ENCODE results near the gene RAB3A. TPM values are rescaled to one million over a fixed set of nuclear protein-coding genes. Genes with fewer than 3 reads are reported as not detected.
"Not testable (repeated sequence)": the region's sequence is repeated elsewhere in the genome, so short reads cannot be mapped to it uniquely, and the experiment has no call there.

The RAB3A gene
- total RNA-seq, 4 donors from 2014 or later: 0.91 to 2.7 (median 2.1) TPM

DNA sequence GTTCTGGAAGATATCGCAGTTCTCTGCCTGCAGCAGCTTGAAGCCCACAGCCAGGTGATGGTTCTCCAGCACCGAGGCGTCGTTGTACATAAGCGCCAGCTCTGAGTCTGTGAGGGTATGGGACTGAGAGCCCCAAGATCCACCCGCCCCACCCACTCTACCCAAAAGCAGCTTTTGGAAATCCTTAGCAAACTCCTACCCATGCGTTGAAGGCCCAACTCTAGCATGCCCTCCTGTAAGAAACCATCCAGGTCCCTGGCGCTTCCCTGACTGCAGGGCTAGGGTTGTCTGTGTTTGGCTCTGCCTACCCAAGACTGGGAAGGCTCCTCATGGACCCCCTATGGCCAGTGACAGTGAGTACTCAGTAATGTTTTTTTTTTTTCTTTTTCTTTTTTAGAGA is 12.9 kb upstream of the RAB3A start:
- DNase-seq (ENCODE audit: low spot score in 2 of 2): no peak
- intact Hi-C loops (cut with DNase I; ENCODE audit: low total_unique reads): no loop called here
- TF ChIP-seq, protein P1, sequence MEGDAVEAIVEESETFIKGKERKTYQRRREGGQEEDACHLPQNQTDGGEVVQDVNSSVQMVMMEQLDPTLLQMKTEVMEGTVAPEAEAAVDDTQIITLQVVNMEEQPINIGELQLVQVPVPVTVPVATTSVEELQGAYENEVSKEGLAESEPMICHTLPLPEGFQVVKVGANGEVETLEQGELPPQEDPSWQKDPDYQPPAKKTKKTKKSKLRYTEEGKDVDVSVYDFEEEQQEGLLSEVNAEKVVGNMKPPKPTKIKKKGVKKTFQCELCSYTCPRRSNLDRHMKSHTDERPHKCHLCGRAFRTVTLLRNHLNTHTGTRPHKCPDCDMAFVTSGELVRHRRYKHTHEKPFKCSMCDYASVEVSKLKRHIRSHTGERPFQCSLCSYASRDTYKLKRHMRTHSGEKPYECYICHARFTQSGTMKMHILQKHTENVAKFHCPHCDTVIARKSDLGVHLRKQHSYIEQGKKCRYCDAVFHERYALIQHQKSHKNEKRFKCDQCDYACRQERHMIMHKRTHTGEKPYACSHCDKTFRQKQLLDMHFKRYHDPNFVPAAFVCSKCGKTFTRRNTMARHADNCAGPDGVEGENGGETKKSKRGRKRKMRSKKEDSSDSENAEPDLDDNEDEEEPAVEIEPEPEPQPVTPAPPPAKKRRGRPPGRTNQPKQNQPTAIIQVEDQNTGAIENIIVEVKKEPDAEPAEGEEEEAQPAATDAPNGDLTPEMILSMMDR (IDR thresholded peaks at IDR 0.05): no peak
- TF ChIP-seq POLR2A (IDR thresholded peaks at IDR 0.05): no peak
- WGBS, 2 donors: 92 to 99% methylated on average over 8 of the region's 8 CpGs
- H3K4me3 ChIP-seq (ENCODE audit: low read depth, poor library complexity, severe bottlenecking): no peak overlapping the region

DNA sequence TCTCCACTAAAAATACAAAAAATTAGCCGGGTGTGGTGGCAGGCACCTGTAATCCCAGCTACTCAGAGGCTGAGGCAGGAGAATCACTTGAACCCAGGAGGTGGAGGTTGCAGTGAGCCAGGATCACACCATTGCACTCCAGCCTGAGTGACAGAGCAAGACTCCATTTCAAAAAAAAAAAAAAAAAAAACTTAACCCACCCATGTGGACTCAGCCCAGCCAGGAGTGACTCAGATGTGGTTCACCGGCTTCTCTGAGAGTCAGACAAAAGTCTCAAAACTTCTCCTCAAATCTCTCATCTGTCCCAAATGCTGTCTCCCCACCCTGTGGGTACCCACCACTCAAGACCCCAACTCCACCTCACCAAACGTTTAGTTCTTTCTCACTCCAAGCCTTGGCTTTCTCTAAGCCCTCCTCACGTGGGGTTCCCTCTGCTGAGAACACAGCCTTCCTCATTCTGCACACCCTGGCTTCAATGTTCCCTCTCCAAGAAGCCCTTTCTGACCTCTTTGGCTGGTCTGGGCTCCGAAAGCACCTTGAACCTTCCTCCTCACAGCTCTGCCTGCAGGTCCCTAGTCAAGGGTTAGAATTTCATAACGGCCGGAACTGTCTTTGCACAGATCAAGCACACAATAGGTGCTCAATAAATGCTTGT is 11.1 kb upstream of the RAB3A start:
- TF ChIP-seq POLR2A (IDR thresholded peaks at IDR 0.05): no peak
- TF ChIP-seq, protein P1 (IDR thresholded peaks at IDR 0.05): no peak
- WGBS, 2 donors: 57% methylated on average over 7 of the region's 7 CpGs
- no peak overlapping the region for H3K4me3 ChIP-seq (ENCODE audit: low read depth, poor library complexity, severe bottlenecking)
- intact Hi-C loops (cut with DNase I; ENCODE audit: low total_unique reads): loop anchor here (5.0 kb wide), 1 partner anchor 37 kb away; no protein-coding TSS in a partner anchor
- no peak for DNase-seq (ENCODE audit: low spot score in 2 of 2)

DNA sequence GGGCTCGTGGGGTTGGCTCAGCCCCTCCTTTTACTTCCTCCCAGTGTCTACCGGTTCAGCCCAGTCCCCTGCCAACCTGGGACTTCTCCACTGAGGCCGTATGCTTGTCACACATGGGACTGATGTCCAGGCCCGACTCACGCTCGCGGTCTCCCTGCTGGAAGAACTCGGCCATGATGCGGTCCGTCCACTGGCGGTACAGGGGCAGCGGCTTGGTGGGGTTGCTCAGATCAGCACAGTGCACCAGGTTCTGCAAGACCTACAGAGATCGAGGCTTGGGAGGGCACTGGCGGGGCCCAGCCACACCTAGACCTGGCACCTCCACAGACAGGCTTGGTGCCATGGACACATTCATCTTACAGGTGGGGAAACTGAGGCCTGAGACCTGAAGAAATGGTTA is 7.8 kb upstream of the RAB3A start:
- 77% methylated on average over 14 of the region's 14 CpGs for WGBS, 2 donors
- intact Hi-C loops (cut with DNase I; ENCODE audit: low total_unique reads): loop anchor here (5.0 kb wide), 1 partner anchor 41 kb away; no protein-coding TSS in a partner anchor
- no peak overlapping the region for H3K4me3 ChIP-seq (ENCODE audit: low read depth, poor library complexity, severe bottlenecking)
- no peak for TF ChIP-seq POLR2A (IDR thresholded peaks at IDR 0.05)
- TF ChIP-seq, protein P1 (IDR thresholded peaks at IDR 0.05): no peak
- no peak for DNase-seq (ENCODE audit: low spot score in 2 of 2)

DNA sequence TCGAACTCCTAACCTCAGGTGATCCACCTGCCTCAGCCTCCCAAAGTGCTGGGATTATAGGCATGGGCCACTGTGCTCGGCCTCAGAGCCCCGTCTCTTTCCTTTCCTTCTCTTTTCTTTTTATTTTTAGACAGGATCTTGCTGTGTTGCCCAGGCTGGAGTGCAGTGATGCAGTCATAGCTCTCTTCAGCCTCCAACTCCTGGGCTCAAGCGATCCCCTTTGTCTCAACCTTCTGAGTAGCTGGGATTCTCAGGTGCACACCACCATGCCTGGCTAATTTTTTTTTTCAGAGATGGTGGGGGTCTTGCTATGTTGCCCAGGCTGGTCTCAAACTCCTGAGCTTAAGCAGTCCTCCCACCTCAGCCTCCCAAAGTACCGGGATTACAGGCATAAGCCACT is 6.1 kb upstream of the RAB3A start:
- 82 to 84% methylated on average over 5 of the region's 5 CpGs for WGBS, 2 donors
- intact Hi-C loops (cut with DNase I; ENCODE audit: low total_unique reads): loop anchor here (5.0 kb wide), 1 partner anchor 42 kb away; no protein-coding TSS in a partner anchor
- DNase-seq (ENCODE audit: low spot score in 2 of 2); H3K4me3 ChIP-seq (ENCODE audit: low read depth, poor library complexity, severe bottlenecking): not testable (repeated sequence)

DNA sequence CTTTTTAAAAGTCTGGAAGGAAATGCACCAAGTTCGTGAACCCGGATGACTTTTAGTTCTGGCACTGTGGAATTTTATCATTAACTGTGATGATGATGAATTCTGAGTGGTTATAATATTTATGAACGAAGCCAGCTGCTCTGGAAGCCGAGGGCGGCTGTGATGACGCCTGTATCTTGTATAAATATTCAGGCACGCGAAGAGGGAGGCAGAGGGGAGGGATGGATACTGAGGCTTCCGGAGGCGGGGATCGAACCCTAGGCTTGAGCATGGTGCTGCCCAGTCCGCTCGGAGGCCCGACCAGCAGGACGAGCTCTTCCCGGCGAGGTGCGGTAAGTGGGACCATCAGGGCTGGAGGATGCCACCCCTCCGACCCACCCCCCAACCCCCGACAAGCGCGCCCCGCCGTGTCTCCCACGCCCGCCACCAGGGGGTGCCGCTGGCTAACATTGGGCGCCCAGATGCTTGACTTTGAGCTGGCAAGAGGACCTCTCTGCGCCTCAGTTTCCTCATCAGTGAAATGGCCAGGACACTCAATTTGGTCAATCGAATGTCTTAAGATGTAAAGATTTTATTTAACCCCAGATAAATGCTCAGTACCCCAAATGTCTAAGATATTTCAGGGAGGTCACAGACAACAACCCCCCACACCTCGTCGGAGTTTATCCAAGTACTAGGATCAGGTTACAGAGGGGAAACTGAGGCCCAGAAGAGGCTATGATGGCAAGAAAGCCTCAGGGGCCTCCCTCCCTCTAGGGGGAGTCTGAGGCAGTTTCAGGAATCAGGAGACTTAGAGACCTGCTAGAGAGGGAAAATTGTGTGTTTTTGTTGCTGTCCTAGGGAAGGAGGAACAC is 4.5 kb upstream of the RAB3A start:
- WGBS, 2 donors: 16 to 19% methylated on average over 23 to 24 of the region's 32 CpGs
- intact Hi-C loops (cut with DNase I; ENCODE audit: low total_unique reads): no loop called here
- H3K4me3 ChIP-seq (ENCODE audit: low read depth, poor library complexity, severe bottlenecking): no peak overlapping the region
- DNase-seq (ENCODE audit: low spot score in 2 of 2): no peak
- TF ChIP-seq, protein P1 (IDR thresholded peaks at IDR 0.05): no peak
- no peak for TF ChIP-seq POLR2A (IDR thresholded peaks at IDR 0.05)

DNA sequence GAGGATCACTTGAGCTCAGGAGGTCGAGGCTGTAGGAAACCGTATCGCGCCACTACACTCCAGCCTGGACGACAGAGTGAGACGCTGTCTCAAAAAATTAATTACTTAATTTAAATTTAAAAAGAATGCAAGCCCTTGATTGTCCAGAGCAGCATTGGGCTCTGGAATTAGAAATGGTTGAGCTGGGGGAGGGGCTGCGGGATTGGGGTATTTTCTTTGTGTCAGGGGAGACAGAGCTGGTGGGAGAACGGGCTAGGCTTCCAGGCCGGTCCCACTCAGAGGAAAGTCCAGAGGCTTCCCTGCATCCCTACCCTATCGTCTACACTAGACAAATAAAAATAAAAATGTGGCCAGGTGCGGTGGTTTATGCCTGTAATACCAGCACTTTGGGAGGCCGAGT is 2.2 kb upstream of the RAB3A start:
- H3K4me3 ChIP-seq (ENCODE audit: low read depth, poor library complexity, severe bottlenecking): no peak overlapping the region
- DNase-seq (ENCODE audit: low spot score in 2 of 2): no peak
- WGBS, 2 donors: 85 to 87% methylated on average over 12 of the region's 12 CpGs
- intact Hi-C loops (cut with DNase I; ENCODE audit: low total_unique reads): no loop called here
- TF ChIP-seq POLR2A (IDR thresholded peaks at IDR 0.05): no peak
- TF ChIP-seq, protein P1 (IDR thresholded peaks at IDR 0.05): no peak
